VCaP (cell line): ENCODE data around the gene NEDD4L.

Source experiments
- H3K27ac ChIP-seq: fragments of 450-650 bp; 2 replicates; pipeline ENCODE4 v1.5.1; 2017
- TF ChIP-seq, protein P1 (sequence below): fragments of 450-650 bp; conservative IDR thresholded peaks from 2 replicates; pipeline ENCODE4 v1.5.1; 2017; ENCODE audit warnings: mild to moderate bottlenecking, moderate library complexity

The NEDD4L gene

GRCh38 chr18:58213440-58213839, 169.4 kb downstream of the NEDD4L start:
- peak overlapping the region; percentile 93 for H3K27ac ChIP-seq
- TF ChIP-seq, protein P1, sequence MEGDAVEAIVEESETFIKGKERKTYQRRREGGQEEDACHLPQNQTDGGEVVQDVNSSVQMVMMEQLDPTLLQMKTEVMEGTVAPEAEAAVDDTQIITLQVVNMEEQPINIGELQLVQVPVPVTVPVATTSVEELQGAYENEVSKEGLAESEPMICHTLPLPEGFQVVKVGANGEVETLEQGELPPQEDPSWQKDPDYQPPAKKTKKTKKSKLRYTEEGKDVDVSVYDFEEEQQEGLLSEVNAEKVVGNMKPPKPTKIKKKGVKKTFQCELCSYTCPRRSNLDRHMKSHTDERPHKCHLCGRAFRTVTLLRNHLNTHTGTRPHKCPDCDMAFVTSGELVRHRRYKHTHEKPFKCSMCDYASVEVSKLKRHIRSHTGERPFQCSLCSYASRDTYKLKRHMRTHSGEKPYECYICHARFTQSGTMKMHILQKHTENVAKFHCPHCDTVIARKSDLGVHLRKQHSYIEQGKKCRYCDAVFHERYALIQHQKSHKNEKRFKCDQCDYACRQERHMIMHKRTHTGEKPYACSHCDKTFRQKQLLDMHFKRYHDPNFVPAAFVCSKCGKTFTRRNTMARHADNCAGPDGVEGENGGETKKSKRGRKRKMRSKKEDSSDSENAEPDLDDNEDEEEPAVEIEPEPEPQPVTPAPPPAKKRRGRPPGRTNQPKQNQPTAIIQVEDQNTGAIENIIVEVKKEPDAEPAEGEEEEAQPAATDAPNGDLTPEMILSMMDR, result no peak

DNA sequence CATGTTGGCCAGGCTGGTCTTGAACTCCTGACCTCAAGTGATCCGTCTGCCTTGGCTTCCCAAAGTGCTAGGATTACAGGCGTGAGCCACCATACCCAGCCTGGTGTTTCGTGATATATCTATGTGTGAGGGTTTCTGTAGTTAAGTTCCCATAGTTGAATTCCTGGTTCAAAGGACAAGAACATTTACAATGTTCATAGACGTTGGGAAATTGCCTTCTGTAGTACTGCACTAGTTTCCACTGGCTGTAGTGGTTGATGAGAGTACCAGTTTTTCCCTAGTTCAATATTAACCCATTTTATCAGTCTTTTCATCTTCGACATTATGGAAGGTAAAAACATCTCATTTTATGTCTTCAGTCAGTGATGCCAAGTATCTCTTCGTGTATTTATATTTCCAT, 171.0 kb downstream of the NEDD4L start:
- TF ChIP-seq, protein P1, result no peak
- H3K27ac ChIP-seq, result peak overlapping the region; percentile 93

DNA sequence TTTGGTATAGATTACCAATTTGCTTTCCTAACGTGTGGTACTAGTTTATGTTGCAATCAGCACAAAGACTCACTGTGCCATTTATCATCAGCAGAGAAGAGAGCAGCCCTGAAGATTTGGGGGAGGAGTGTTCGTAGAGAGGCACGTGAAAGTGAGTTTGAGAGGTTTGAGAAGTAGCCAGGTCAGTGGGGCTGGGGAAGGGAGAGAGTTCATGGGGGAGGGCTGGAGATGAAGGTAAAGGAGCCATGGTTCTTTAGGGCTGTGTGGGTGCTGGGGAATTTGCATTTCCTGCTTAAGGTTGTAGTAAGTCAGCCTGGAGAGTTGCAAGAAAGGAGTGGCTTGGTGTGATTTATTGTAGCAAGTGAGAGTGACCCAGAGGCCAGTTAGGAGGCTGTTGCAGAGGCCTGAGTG, 172.1 kb downstream of the NEDD4L start:
- TF ChIP-seq, protein P1, result no peak
- peak overlapping the region; percentile 93 for H3K27ac ChIP-seq

GRCh38 chr18:58217052-58217451, 173.0 kb downstream of the NEDD4L start:
- peak overlapping the region; percentile 93 for H3K27ac ChIP-seq
- TF ChIP-seq, protein P1, result no peak

DNA sequence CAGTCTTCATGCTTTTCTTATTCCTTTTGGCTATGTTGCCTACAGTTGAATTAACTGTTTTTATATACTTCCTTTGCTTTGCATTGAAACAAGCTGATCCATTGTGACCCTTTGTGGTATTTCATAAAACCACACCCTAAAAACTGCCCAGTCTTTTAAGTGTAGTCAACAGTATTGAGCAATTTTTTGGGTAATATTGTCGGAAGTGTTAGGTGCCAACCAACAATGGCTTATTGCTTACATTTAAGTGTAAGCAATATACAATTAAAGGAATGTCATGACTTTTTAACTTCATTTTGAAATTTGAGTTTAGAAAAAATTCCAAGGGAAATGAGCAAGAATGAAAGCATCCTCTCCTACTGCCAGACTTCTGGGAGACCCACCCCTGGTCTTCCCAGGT, 174.1 kb downstream of the NEDD4L start:
- TF ChIP-seq, protein P1, result no peak
- peak overlapping the region; percentile 92 for H3K27ac ChIP-seq

- peak overlapping the region; percentile 92 for H3K27ac ChIP-seq
- TF ChIP-seq, protein P1, result no peak
Observed at GRCh38 chr18:58221060-58221725, 177.2 kb downstream of the NEDD4L start.

DNA sequence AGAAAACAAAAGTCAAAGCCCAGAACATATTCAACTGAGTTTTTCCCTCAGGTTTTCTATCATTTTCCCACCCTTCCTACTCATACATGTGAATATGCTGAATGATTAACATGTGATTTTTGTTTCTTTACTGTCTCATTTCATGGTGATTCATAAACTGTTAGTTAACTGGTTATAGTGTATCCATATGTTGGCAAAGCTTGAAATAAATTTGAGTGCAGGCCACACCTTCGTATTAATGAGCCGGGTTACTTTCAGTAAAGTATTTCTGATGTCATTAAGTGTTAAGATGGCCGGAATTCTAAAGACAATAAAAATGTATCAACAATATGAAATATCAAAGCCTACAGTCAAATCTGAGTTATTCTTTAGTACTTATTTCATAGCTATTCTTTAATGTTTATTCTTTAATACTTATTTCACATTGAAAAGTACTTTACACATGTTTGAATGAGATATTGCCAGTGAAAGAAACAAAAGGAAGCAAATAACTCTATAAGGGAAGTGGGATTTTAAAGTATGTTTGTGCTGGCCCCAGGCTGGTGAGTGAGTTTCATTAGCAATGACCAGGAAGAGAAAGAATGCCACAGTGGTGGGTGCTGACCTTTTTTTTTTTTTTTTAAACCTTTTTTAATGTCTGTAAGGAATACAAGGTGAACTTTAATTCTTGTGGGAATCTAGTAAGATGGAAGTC, 178.6 kb downstream of the NEDD4L start:
- H3K27ac ChIP-seq, result peak overlapping the region; percentile 92
- TF ChIP-seq, protein P1, result no peak
